Prostate gland (tissue), 2 donors: ENCODE measurements around the gene TFEC.

ENCODE experiments used
- CTCF ChIP-seq, 4 experiments: fragments of 200-600 bp in 2 of 4; fragments of 450-650 bp in 2 of 4; sonication (generic) in 2 of 4; IDR thresholded peaks; 1 replicate in 3 of 4; 2 replicates in 1 of 4; pipeline ENCODE4 v1.5.1; 2016 to 2019; ENCODE audit warnings: antibody characterized with exemption in 4 of 4, mild to moderate bottlenecking in 2 of 4, moderate library complexity in 2 of 4
- POLR2A ChIP-seq: fragments of 450-650 bp; IDR thresholded peaks from one replicate; pipeline ENCODE4 v1.6.1; 2016; ENCODE audit warnings: antibody characterized with exemption, mild to moderate bottlenecking
- POLR2AphosphoS5 ChIP-seq: sonication (generic); formaldehyde crosslinking; IDR thresholded peaks from one replicate; pipeline ENCODE4 v1.6.1; 2017; ENCODE audit warnings: antibody characterized with exemption

DNA sequence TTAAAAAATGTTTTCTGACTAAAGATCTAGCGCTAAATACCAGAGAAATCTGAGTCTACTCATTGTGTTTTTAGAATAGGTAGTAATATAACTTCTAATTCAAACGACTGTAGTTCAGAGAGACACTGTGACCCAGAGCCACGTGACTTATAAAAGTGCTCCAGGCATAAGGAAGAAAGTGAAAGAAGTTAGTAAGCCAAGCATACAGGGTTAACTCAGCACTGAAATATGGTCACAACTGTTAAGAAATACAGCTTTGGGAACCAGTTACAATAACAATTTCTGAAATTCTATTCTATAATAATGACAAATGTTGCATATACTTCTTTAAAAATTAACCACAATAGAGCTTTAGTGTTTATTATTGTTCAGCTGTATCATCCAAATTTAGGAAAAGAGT, 119.1 kb downstream of the TFEC start:
- TF ChIP-seq CTCF (IDR thresholded peaks at IDR 0.05) (no peak), POLR2A (no peak), POLR2AphosphoS5 (no peak)
